Natural killer cell (primary cell): ENCODE results near the gene CAMKK2. TPM values are rescaled to one million over a fixed set of nuclear protein-coding genes. Genes with fewer than 3 reads are reported as not detected.

Experiments used
- ATAC-seq, 3 donors: fragments of 150-1000 bp in 2 of 3; fragments of 200-7000 bp in 1 of 3; cut with Tn5 transposase; 1 replicate in 1 of 3; 2 replicates in 2 of 3; pipeline ENCODE4 v1.10.0; 2021; ENCODE audit warnings: mild to moderate bottlenecking in 2 of 3, moderate library complexity in 2 of 3
- DNase-seq, 2 donors: peaks; one replicate each; pipeline versions ENCODE4 v3.0.0 to v3.0.0-alpha.2; 2013 to 2021; ENCODE audit warnings: mixed read lengths in 1 of 2
- H3K27ac ChIP-seq: one replicate; pipeline ENCODE4 v1.5.1; 2013; ENCODE audit warnings: mild to moderate bottlenecking, low read length
- H3K27me3 ChIP-seq: one replicate; pipeline ENCODE4 v1.6.1; 2013; ENCODE audit warnings: low read length; ENCODE audit not compliant: control insufficient read depth, insufficient read depth
- H3K36me3 ChIP-seq: one replicate; pipeline ENCODE4 v1.6.1; 2013; ENCODE audit warnings: low read length; ENCODE audit not compliant: control insufficient read depth, insufficient read depth
- H3K4me1 ChIP-seq: one replicate; pipeline ENCODE4 v1.6.1; 2013; ENCODE audit warnings: low read length; ENCODE audit not compliant: control insufficient read depth, insufficient read depth
- H3K4me3 ChIP-seq: one replicate; pipeline ENCODE4 v1.5.1; 2013; ENCODE audit warnings: low read length
- H3K9me3 ChIP-seq: one replicate; pipeline ENCODE4 v1.6.1; 2013; ENCODE audit warnings: low read length; ENCODE audit not compliant: control insufficient read depth, insufficient read depth
- H3K27ac Mint-ChIP-seq, 2 donors: one replicate each; pipeline ENCODE4 v1.8.0; 2022; ENCODE audit warnings: mild to moderate bottlenecking in 2 of 2, mixed read lengths in 2 of 2, moderate library complexity in 1 of 2
- H3K27me3 Mint-ChIP-seq, 2 donors: one replicate each; pipeline ENCODE4 v1.8.0; 2022; ENCODE audit warnings: low read depth in 2 of 2, mixed read lengths in 2 of 2
- H3K36me3 Mint-ChIP-seq: one replicate; pipeline ENCODE4 v1.8.0; 2022; ENCODE audit warnings: mixed read lengths
- H3K4me1 Mint-ChIP-seq, 2 donors: one replicate each; pipeline ENCODE4 v1.8.0; 2022; ENCODE audit warnings: mixed read lengths in 2 of 2
- H3K4me3 Mint-ChIP-seq: one replicate; pipeline ENCODE4 v1.8.0; 2022; ENCODE audit warnings: mild to moderate bottlenecking, moderate library complexity, mixed read lengths
- H3K9me3 Mint-ChIP-seq, 2 donors: one replicate each; pipeline ENCODE4 v1.8.0; 2022; ENCODE audit warnings: mixed read lengths in 2 of 2
- WGBS: methylation state at CpG from one replicate; pipeline ENCODE4 v1.1.7; 2013; ENCODE audit warnings: missing lambda C conversion rate; ENCODE audit not compliant: insufficient coverage; 5-methylcytosine and 5-hydroxymethylcytosine counted together
- intact Hi-C: fragments of 100-400 bp; cut with micrococcal nuclease; formaldehyde crosslinking; loops from one replicate; pipeline ENCODE4 v1.14.2; 2022
- total RNA-seq, 4 donors: library from RNA; stranded (reverse); fragments of 120-200 nt in 1 of 4; gene quantifications; one replicate each; pipeline versions ENCODE4 v1.2.3 to v1.2.4, GENCODE V29; 2013 to 2022
- TF ChIP-seq, protein P1 (sequence below): fragments of 200-600 bp; IDR thresholded peaks from one replicate; pipeline ENCODE4 v1.8.0; 2022; ENCODE audit warnings: antibody characterized with exemption

Gene CAMKK2
- total RNA-seq, 3 donors from 2014 or later (not counting 1 experiment from before 2014, with no cell fraction given): 19.6 to 27.4 (median 20.9) TPM

DNA sequence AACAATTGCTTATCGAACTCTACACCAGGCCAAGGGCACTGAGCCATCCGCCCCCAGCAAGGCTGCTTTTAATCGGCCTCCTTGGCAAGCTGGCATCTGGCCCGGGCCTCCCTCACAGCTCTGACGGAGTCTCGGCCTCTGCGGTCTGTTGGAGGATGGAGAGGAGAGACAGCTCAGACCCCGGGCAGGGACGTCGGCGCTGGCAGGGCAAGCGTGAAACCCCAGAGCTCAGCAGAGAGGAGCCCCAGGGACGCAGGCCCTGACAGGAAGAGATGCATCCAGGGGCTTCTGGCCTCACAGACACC lies 17.5 kb downstream of the CAMKK2 start:
- TF ChIP-seq, protein P1, sequence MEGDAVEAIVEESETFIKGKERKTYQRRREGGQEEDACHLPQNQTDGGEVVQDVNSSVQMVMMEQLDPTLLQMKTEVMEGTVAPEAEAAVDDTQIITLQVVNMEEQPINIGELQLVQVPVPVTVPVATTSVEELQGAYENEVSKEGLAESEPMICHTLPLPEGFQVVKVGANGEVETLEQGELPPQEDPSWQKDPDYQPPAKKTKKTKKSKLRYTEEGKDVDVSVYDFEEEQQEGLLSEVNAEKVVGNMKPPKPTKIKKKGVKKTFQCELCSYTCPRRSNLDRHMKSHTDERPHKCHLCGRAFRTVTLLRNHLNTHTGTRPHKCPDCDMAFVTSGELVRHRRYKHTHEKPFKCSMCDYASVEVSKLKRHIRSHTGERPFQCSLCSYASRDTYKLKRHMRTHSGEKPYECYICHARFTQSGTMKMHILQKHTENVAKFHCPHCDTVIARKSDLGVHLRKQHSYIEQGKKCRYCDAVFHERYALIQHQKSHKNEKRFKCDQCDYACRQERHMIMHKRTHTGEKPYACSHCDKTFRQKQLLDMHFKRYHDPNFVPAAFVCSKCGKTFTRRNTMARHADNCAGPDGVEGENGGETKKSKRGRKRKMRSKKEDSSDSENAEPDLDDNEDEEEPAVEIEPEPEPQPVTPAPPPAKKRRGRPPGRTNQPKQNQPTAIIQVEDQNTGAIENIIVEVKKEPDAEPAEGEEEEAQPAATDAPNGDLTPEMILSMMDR: no peak
- DNase-seq: no peak
- Histone ChIP-seq H3K27me3 (no peaks in the 10 kb centered on the region), H3K36me3 (peaks cover under 1% of the 10 kb centered on the region), H3K4me3 (no peak overlapping the region), H3K27ac (no peak overlapping the region), H3K4me1 (no peaks in the 10 kb centered on the region), H3K9me3 (no peaks in the 10 kb centered on the region)
- H3K4me3 Mint-ChIP-seq: no peak overlapping the region
- no peaks in the 10 kb centered on the region for H3K27me3 Mint-ChIP-seq
- intact Hi-C loops: no loop called here
- ATAC-seq: no peak
- H3K9me3 Mint-ChIP-seq: no peaks in the 10 kb centered on the region
- H3K36me3 Mint-ChIP-seq: no peaks in the 10 kb centered on the region
- 93% methylated on average over 13 of the region's 13 CpGs for WGBS
- no peak overlapping the region for H3K27ac Mint-ChIP-seq
- H3K4me1 Mint-ChIP-seq: no peaks in the 10 kb centered on the region

DNA sequence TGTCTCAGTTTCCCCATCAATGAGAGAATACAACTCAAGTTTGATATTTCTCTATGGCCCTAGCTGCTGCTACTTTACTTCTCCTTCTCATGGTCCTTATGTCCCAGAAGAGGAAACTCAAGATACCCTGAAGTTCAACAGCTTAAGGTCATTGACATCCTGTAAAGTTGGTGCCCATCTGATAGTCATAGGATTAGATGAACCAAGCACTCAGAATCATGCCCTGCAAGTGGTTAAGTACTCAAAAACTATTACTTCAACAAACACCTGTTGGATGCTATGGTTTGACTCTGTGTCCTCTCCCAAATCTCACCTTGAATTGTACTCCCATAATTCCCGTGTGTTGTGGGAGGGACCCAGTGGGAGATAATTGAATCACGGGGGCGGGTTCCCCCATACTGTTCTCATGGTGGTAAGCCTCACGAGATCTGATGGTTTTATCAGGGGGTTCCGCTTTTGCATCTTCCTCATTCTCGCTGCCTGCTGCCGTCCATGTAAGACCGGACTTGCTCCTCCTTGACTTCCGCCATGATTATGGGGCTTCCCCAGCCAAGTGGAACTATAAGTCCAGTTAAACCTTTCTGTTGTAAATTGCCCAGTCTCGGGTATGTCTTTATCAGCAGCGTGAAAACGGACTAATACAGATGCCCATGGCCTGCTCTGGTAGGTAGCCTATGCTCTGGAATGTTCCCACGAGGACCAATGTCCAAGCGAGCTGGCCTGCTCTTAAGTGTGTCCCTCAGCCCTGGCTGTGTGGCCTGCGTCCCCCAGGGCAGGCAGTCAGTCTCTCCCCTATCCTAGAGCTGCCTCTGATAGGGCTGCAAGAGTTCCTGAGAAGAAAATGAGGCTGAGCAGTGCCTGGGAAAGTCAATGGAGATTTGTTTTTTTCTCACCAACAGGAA lies 18.1 kb downstream of the CAMKK2 start:
- DNase-seq: no peak

DNA sequence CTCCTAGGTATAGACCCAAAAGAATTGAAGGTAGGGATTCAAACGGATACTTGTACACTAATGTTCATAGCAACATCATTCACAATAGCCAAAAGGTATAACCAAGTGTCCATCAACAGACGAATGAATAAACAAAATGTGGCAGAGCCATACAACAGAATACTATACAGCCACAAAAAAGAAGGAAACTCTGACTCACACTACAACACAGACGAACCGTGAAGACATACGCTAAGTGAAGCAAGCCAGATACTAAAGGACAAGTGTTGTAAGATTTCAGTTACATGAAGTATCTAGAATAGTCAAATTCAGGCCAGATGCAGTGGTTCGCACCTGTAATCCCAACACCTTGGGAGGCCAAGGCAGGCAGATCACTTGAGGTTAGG lies 19.1 kb downstream of the CAMKK2 start:
- H3K36me3 Mint-ChIP-seq: no peaks in the 10 kb centered on the region
- Histone ChIP-seq H3K9me3 (no peaks in the 10 kb centered on the region), H3K4me3 (no peak overlapping the region), H3K27me3 (no peaks in the 10 kb centered on the region), H3K27ac (peak overlapping the region; percentile 21), H3K4me1 (no peaks in the 10 kb centered on the region), H3K36me3 (peaks cover 9% of the 10 kb centered on the region)
- intact Hi-C loops: no loop called here
- WGBS: 100% methylated on average over 6 of the region's 6 CpGs
- no peak for DNase-seq
- TF ChIP-seq, protein P1: no peak
- H3K9me3 Mint-ChIP-seq: no peaks in the 10 kb centered on the region
- no peak overlapping the region for H3K4me3 Mint-ChIP-seq
- ATAC-seq: no peak
- H3K27ac Mint-ChIP-seq: no peak overlapping the region
- H3K4me1 Mint-ChIP-seq: no peaks in the 10 kb centered on the region
- H3K27me3 Mint-ChIP-seq: no peaks in the 10 kb centered on the region

More for the DNA sequence above, 18.1 kb downstream of the CAMKK2 start:
- ATAC-seq: peak in 1 of 3 donors; percentile 51
- H3K36me3 ChIP-seq: peaks cover 6% of the 10 kb centered on the region
- H3K36me3 Mint-ChIP-seq: no peaks in the 10 kb centered on the region
- no peak overlapping the region for H3K4me3 Mint-ChIP-seq
- H3K27ac Mint-ChIP-seq: no peak overlapping the region
- no peak overlapping the region for H3K27ac ChIP-seq
- H3K27me3 Mint-ChIP-seq: no peaks in the 10 kb centered on the region
- no peaks in the 10 kb centered on the region for H3K27me3 ChIP-seq
- H3K4me1 Mint-ChIP-seq: no peaks in the 10 kb centered on the region
- H3K9me3 ChIP-seq: no peaks in the 10 kb centered on the region
- 96% methylated on average over 15 of the region's 15 CpGs for WGBS
- H3K4me3 ChIP-seq: no peak overlapping the region
- intact Hi-C loops: no loop called here
- TF ChIP-seq, protein P1: no peak
- no peaks in the 10 kb centered on the region for H3K9me3 Mint-ChIP-seq
- no peaks in the 10 kb centered on the region for H3K4me1 ChIP-seq
